Small intestine (tissue), 7 donors: ENCODE results near the gene MYOM3. TPM values are rescaled to one million over a fixed set of nuclear protein-coding genes. Genes with fewer than 3 reads are reported as not detected.

Experiments used
- DNase-seq, 2 donors: peaks; one replicate each; pipeline versions ENCODE4 v3.0.0 to v3.0.0-alpha.2; 2013
- FAIRE-seq: peaks from 2 replicates; lab custom pipeline; 2012; peaks lifted over from hg19 to GRCh38; lab: Jason Lieb, UNC
- H3K27ac ChIP-seq, 3 donors: one replicate each; pipeline ENCODE4 v1.5.1; 2013; ENCODE audit warnings: low read length in 2 of 3, mild to moderate bottlenecking in 2 of 3, control low read depth in 1 of 3, inconsistent platforms in 1 of 3, low read depth in 1 of 3, moderate library complexity in 1 of 3
- H3K27me3 ChIP-seq, 3 donors: one replicate each; pipeline ENCODE4 v1.6.1; 2013; ENCODE audit warnings: low read length in 3 of 3, inconsistent platforms in 1 of 3; ENCODE audit not compliant: control insufficient read depth in 3 of 3, insufficient read depth in 3 of 3
- H3K36me3 ChIP-seq, 3 donors: one replicate each; pipeline ENCODE4 v1.6.1; 2013; ENCODE audit warnings: low read length in 3 of 3, inconsistent platforms in 1 of 3, low read depth in 1 of 3, mild to moderate bottlenecking in 1 of 3, moderate library complexity in 1 of 3; ENCODE audit not compliant: control insufficient read depth in 3 of 3, insufficient read depth in 2 of 3
- H3K4me1 ChIP-seq, 3 donors: one replicate each; pipeline ENCODE4 v1.6.1; 2013; ENCODE audit warnings: low read length in 2 of 3, inconsistent platforms in 1 of 3, low read depth in 1 of 3, mild to moderate bottlenecking in 1 of 3, moderate library complexity in 1 of 3; ENCODE audit not compliant: control insufficient read depth in 3 of 3, insufficient read depth in 2 of 3
- H3K4me3 ChIP-seq, 3 donors: one replicate each; pipeline ENCODE4 v1.5.1; 2013; ENCODE audit warnings: low read length in 3 of 3, control low read depth in 1 of 3, inconsistent platforms in 1 of 3, low read depth in 1 of 3, mild to moderate bottlenecking in 1 of 3, moderate library complexity in 1 of 3
- H3K9me3 ChIP-seq, 2 donors: one replicate each; pipeline ENCODE4 v1.6.1; 2013; ENCODE audit warnings: low read depth in 1 of 2, low read length in 1 of 2; ENCODE audit not compliant: control insufficient read depth in 2 of 2, insufficient read depth in 1 of 2
- WGBS, 3 donors: extraction: QIAGEN DNeasy Blood & Tissue Kit; methylation state at CpG; one replicate each; pipeline ENCODE4 v1.1.7; 2013; 5-methylcytosine and 5-hydroxymethylcytosine counted together
- polyA plus RNA-seq, 4 donors: library from polyadenylated mRNA; stranded (reverse) in 3 of 4; unstranded in 1 of 4; fragments of 200-250 nt in 3 of 4; fragments of 120-200 nt in 1 of 4; gene quantifications; one replicate each; pipeline versions ENCODE4 v1.2.1 to v1.2.3, GENCODE V29; 2013
- donor health status: healthy with polysubstance abuse.
- donor health status: control.
- donor health status: control.
- donor health status: Bipolar disorder and iron deficiency.
- donor health status: healthy.

MYOM3 gene
- polyA plus RNA-seq, 4 donors, result 1.7 to 84.8 (median 5.7) TPM

- no peak for FAIRE-seq
- 85 to 89% (median 85%) methylated on average over 10 of the region's 10 CpGs for WGBS, 3 donors
- peaks cover 0 to 30% (median 3%) of the 10 kb centered on the region in 3 donors for H3K36me3 ChIP-seq
These were observed 40.9 kb upstream of the MYOM3 start for GRCh38 chr1:24152631-24153494.

DNA sequence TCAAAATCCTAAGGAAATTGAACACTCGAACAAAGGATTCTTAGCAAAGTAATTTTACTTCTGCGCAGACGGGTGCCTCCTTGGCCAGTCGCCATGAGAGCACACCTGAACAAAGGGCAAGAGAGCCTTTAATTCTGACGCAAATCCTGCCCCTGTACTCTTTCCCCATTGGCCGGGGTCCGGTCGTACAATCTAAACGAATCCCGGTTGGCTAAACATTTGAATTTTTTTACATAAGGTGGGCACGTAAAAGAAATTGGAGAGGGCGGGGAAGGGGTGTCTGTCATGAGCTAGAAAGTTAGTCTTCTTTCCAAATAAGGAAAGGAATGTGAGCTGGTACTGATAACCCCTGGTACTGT lies 39.2 kb upstream of the MYOM3 start:
- no peaks in the 10 kb centered on the region for H3K9me3 ChIP-seq
- 5 to 16% (median 9%) methylated on average over 12 of the region's 12 CpGs for WGBS, 3 donors
- peak overlapping the region in 1 of 3 donors; percentile 24 for H3K4me3 ChIP-seq
- H3K27me3 ChIP-seq, result no peaks in the 10 kb centered on the region
- peaks cover 0 to 22% (median 0%) of the 10 kb centered on the region in 3 donors for H3K4me1 ChIP-seq
- FAIRE-seq (no peak), DNase-seq (peak; percentile 84 to 93)
- H3K36me3 ChIP-seq, result peaks cover 0 to 13% (median 0%) of the 10 kb centered on the region in 3 donors
- peak overlapping the region; percentile 86 to 88 (median 88) for H3K27ac ChIP-seq

More at GRCh38 chr1:24152631-24153494, 40.9 kb upstream of the MYOM3 start:
- H3K4me1 ChIP-seq, result peaks cover 0 to 22% (median 0%) of the 10 kb centered on the region in 3 donors
- H3K9me3 ChIP-seq, result no peaks in the 10 kb centered on the region
- no peak for DNase-seq
- no peak overlapping the region for H3K4me3 ChIP-seq
- no peak overlapping the region for H3K27ac ChIP-seq
- H3K27me3 ChIP-seq, result no peaks in the 10 kb centered on the region

DNA sequence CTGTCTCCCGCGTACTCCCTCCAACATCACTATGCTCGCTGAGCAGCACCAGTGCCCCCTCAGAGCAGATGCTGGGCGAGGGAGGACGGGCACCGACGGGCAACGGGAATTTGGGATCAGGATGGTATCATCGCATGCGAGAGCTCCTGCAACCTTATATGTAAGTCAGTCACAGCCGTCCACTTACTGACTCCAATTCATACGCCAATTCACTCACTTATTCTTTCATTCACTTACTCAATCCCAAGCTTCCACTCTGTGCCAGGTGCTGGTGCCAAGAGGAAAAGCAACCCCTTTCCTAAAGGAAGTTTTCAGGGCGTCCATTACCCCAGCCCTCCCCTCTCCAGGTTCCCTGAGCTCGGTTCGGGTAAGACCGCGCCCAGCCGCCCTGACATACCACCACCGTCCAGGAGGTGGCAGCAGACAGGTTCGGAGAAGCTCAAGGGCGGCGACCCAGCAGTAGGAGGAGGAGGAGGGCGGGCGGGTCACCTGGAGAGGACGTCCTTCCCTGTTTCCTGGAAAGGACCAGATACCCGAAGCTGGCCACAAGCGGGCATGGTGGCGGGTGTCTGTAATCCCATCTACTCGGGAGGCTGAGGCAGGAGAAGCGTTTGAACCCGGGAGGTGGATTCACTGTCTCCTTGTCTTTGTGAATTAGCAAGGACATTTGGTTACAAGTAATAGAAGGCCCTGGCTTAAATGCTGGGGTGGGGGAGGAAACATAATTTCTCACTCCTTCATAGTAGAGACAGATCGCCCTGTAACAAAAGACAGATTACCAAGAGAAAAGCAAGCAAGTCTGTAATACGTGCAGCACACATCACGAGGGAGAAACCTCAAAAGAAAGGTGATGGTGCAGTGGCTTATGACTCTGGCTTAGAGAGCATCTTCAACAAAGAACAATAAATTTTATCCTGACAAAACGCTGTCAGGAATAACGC lies 38.6 kb upstream of the MYOM3 start:
- Histone ChIP-seq H3K27ac (peak overlapping the region; percentile 86 to 88 (median 88)), H3K4me3 (peak overlapping the region in 2 of 3 donors; percentile 18 to 24), H3K4me1 (peaks cover 0 to 22% (median 0%) of the 10 kb centered on the region in 3 donors), H3K27me3 (no peaks in the 10 kb centered on the region), H3K9me3 (no peaks in the 10 kb centered on the region), H3K36me3 (peaks cover 0 to 9% (median 0%) of the 10 kb centered on the region in 3 donors)
- FAIRE-seq (no peak), DNase-seq (peak; percentile 95 to 97)
- WGBS, 3 donors, result 3 to 11% (median 6%) methylated on average over 35 to 36 of the region's 36 CpGs

DNA sequence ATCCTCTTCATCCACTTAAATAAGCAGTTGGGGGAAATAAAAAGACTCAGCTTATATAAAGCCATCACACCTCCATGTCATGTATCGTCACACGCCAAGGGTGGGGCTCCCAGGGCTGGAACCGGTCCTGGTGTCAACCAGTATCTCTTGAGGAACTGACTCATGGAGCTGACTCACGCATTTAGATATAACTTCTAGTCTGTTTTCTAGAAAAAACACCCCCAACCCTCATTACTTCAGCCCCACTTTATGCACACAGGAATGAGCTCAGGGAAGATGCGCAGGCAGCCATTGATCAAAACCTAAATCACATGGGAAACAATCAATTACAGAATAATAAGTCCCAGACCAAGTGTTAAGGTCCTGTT lies 37.9 kb upstream of the MYOM3 start:
- peaks cover 0 to 22% (median 0%) of the 10 kb centered on the region in 3 donors for H3K4me1 ChIP-seq
- DNase-seq (peak; percentile 73 to 93), FAIRE-seq (no peak)
- 11 to 50% (median 17%) methylated on average over 5 of the region's 5 CpGs for WGBS, 3 donors
- H3K36me3 ChIP-seq, result peaks cover 0 to 3% (median 0%) of the 10 kb centered on the region in 3 donors
- H3K27ac ChIP-seq, result peak overlapping the region; percentile 86 to 88 (median 88)
- H3K4me3 ChIP-seq, result peak overlapping the region in 1 of 3 donors; percentile 18
- no peaks in the 10 kb centered on the region for H3K9me3 ChIP-seq
- H3K27me3 ChIP-seq, result no peaks in the 10 kb centered on the region

- no peak for DNase-seq
- Histone ChIP-seq H3K27me3 (no peaks in the 10 kb centered on the region), H3K36me3 (peaks cover 0 to 2% (median 0%) of the 10 kb centered on the region in 3 donors), H3K27ac (no peak overlapping the region), H3K4me3 (no peak overlapping the region), H3K9me3 (no peaks in the 10 kb centered on the region), H3K4me1 (peaks cover 0 to 37% (median 0%) of the 10 kb centered on the region in 3 donors)
- no peak for FAIRE-seq
- 69 to 77% (median 71%) methylated on average over 6 of the region's 6 CpGs for WGBS, 3 donors
These were observed 35.9 kb upstream of the MYOM3 start for GRCh38 chr1:24147816-24148215.

DNA sequence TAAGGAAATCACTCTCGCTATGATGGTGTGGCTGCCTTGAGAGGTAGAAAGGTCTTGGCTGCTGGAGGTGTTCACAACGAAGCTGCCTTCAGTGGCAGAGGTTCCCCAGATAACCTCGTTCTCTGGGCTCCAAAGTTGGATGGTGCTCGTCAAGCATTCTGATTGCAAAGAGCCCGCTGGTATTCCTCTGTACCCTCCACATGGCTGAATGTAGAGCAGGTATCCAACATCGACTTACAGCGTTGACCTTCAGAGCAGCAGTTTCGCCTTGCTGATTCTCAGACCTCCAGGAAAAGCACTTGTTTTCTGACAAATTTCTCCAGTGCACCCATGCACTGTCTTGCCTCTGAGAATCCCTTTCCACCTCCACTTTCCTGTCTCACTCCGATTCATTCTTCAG lies 35.3 kb upstream of the MYOM3 start:
- Histone ChIP-seq H3K27me3 (no peaks in the 10 kb centered on the region), H3K9me3 (no peaks in the 10 kb centered on the region), H3K27ac (no peak overlapping the region), H3K36me3 (no peaks in the 10 kb centered on the region), H3K4me3 (no peak overlapping the region), H3K4me1 (peaks cover 0 to 37% (median 0%) of the 10 kb centered on the region in 3 donors)
- 88 to 94% (median 91%) methylated on average over 9 of the region's 9 CpGs for WGBS, 3 donors
- DNase-seq (no peak), FAIRE-seq (no peak)

- Histone ChIP-seq H3K27me3 (no peaks in the 10 kb centered on the region), H3K4me1 (peaks cover 0 to 27% (median 0%) of the 10 kb centered on the region in 3 donors), H3K4me3 (peak within 1 kb of the TSS in 2 of 3 donors; percentile 67 to 82), H3K36me3 (peaks cover 0 to 30% (median 3%) of the 10 kb centered on the region in 3 donors), H3K9me3 (no peaks in the 10 kb centered on the region), H3K27ac (peak within 1 kb of the TSS; percentile 75 to 97 (median 80))
- FAIRE-seq (no peak), DNase-seq (peak; percentile 93 to 98)
- WGBS, 3 donors, result 8 to 42% (median 24%) methylated on average over 22 of the region's 22 CpGs
These were observed 30.9 kb upstream of the MYOM3 start, which contains the start of gene IL22RA1 for GRCh38 chr1:24142546-24143534. IL22RA1 (minus strand) TSS chr1:24143140; CDS start chr1:24143082, 58 bp downstream.
